GM18951 (cell line): Measurements from ENCODE around the gene ZCCHC17.

Source experiments
- POLR2A ChIP-seq: IDR thresholded peaks from 4 replicates; pipeline ENCODE4 v1.6.1; 2011; ENCODE audit warnings: mild to moderate bottlenecking; ENCODE audit not compliant: insufficient read length, insufficient read depth; ENCODE audit errors: extremely low read depth
- in situ Hi-C: fragments of 300-500 bp; cut with MboI; formaldehyde crosslinking; loops from one replicate; pipeline ENCODE4 v1.12.0; 2022; ENCODE audit warnings: low sequenced_read_pairs, mixed read lengths, inconsistent platforms; ENCODE audit not compliant: unreplicated experiment

ZCCHC17 gene

DNA sequence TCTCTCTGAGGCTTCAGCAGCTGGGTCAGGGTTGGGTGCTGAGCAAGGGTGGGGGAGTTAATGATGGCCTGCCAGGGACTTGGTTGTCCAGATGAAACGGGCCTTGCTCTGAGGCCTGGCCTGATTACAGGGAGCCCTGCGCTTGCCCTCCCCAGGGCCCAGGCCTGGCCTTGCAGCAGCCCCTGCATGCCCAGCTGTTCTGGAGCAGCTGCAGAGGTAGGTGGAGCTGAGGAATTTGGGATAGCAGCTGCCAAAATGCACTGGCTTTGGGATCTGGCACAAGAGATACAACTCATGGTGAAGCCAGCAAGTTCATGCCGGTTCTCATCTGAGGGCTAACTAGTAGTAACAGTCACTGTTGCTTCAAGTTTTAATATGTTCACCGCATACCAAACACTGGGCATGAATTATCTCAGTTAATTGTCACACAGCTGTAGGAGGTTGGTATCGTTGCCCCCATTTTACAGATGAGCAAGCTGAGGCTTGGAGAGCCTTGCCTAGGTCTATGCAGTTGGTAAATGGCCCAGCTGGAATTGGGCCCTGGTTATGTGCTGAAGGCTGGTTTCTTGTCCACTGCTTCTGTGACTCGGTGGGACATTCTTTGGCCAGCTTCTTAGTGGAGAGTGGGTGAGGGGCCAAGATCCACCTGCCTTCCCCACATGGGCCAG is 108.9 kb downstream of the ZCCHC17 start:
- in situ Hi-C loops = loop anchor here (10.0 kb wide), 1 partner anchor 221 kb away; no protein-coding TSS in a partner anchor

GRCh38 chr1:31407029-31407626 is 110.3 kb downstream of the ZCCHC17 start:
- TF ChIP-seq POLR2A = no peak
- in situ Hi-C loops = loop anchor here (10.0 kb wide), 1 partner anchor 222 kb away; no protein-coding TSS in a partner anchor

More for the DNA sequence above, 108.9 kb downstream of the ZCCHC17 start:
- TF ChIP-seq POLR2A = no peak

GRCh38 chr1:31408788-31409318 is 112.0 kb downstream of the ZCCHC17 start:
- no peak for TF ChIP-seq POLR2A
- in situ Hi-C loops = loop anchor here (10.0 kb wide), 1 partner anchor 224 kb away; no protein-coding TSS in a partner anchor

DNA sequence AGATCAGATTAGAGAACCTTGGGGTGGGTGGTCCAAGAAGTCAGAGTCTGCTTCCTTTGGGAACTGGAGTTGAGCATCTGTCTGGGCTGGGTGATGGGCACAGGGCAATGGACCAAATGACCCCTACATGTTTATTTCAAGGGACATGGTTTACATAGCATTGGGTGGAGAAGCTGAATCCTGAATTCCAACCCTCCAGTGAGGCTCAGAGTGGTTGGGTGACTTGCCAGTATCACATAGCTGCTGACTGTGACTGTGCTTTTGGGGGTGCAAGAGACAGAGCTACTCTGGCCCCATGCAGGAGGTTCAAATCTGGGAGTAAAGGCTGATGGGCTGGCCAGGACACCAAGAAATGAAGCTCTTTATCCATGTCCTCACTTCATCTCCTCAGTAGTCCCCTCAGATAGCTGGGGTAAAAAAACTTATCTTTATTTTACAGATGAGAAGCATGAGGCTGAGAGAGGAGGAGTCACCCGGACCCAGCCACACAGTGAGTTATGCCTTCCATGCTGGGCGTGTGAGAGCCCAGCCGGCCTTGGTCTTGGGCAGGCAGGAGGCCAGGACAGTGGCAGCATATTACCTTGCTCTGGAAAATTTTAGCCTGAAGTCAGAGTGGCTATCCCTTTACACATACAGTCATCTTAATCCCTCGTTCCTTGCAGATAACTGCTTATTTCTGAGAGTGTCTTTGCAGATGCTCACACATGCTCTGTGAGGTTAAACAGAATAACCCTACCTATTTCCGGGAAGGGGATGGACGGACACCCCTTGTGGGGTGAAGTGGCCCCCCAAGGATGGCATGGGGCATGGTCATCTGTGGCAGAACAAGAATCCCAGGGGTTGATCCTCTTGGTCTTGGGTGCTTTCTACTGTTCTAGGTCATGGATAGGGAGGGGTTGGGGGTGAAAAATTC is 113.4 kb downstream of the ZCCHC17 start:
- no peak for TF ChIP-seq POLR2A
- in situ Hi-C loops = loop anchor here (10.0 kb wide), 1 partner anchor 225 kb away; no protein-coding TSS in a partner anchor

GRCh38 chr1:31410871-31411270 is 114.0 kb downstream of the ZCCHC17 start:
- in situ Hi-C loops = no loop called here
- no peak for TF ChIP-seq POLR2A

GRCh38 chr1:31412205-31412604 is 115.4 kb downstream of the ZCCHC17 start:
- in situ Hi-C loops = no loop called here
- no peak for TF ChIP-seq POLR2A

DNA sequence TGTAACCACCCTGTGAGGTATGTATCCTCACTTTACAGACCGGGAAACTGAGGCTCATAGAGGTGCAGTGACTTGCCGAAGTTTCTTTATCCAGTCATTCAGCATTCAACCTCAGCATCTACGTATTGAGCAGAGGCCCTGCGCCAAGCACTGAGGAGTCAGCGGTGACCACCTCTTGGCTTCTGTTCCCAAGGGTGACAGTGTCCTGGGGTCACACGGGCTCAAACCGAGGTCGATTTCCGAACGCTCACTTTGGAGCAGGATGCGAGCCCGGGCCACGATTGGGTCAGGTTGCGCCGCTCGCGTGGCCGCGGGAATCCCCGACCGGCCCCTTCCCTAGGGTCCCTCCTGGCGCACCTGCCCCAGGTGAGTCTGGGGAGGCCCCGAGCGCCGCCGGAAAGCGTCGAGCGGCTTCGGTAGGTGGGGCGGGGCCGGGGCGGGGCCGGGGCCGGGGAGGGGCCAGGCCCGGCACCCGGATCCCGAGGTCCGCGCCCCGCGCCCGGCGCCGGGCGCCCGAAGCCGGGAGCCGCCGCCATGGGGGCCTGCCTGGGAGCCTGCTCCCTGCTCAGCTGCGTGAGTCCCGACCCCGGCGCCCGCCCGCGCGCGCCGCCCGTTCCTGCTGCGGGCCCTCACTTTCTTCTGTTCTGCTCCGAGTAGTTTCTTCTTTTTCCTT is 116.0 kb downstream of the ZCCHC17 start, which contains the start of gene SERINC2:
Gene SERINC2, plus strand, starts transcription at position 482 of the 673 bp plus-strand sequence. Its CDS starts 53 bp downstream, at position 535.
- TF ChIP-seq POLR2A = peak; percentile 34
- in situ Hi-C loops = no loop called here

- in situ Hi-C loops = no loop called here
Measured at GRCh38 chr1:31413405-31414001, 116.7 kb downstream of the ZCCHC17 start.

More at GRCh38 chr1:31413405-31414001, 116.7 kb downstream of the ZCCHC17 start:
- TF ChIP-seq POLR2A = no peak
